Neuronal stem cell (in vitro differentiated cells): ENCODE measurements around the gene VPS33A.
A peak's percentile ranks its signal among the peaks of the same experiment; 100 is the strongest.

Experiments
- DNase-seq: peaks from one replicate; pipeline ENCODE4 v3.0.0-alpha.2; 2013; ENCODE audit warnings: low spot score
- H2AFZ ChIP-seq: one replicate; pipeline ENCODE4 v1.6.1; 2013; ENCODE audit warnings: mild to moderate bottlenecking, low read length, inconsistent platforms
- H2AK5ac ChIP-seq: 2 replicates; pipeline ENCODE4 v1.6.1; 2013; ENCODE audit warnings: low read depth, mild to moderate bottlenecking, inconsistent platforms, low read length, moderate library complexity, mixed read lengths
- H2BK120ac ChIP-seq: 2 replicates; pipeline ENCODE4 v1.6.1; 2013; ENCODE audit warnings: low read depth, mild to moderate bottlenecking, inconsistent platforms, low read length, moderate library complexity, mixed read lengths
- H2BK12ac ChIP-seq: one replicate; pipeline ENCODE4 v1.6.1; 2013; ENCODE audit warnings: low read length, inconsistent platforms
- H2BK15ac ChIP-seq: 2 replicates; pipeline ENCODE4 v1.6.1; 2013; ENCODE audit warnings: mild to moderate bottlenecking, low read length, inconsistent platforms, mixed read lengths
- H2BK5ac ChIP-seq: one replicate; pipeline ENCODE4 v1.6.1; 2013; ENCODE audit warnings: inconsistent platforms, mild to moderate bottlenecking, low read length, moderate library complexity
- H3K14ac ChIP-seq: one replicate; pipeline ENCODE4 v1.6.1; 2013; ENCODE audit warnings: low read length, inconsistent platforms
- H3K18ac ChIP-seq: 2 replicates; pipeline ENCODE4 v1.6.1; 2013; ENCODE audit warnings: low read length, inconsistent platforms
- H3K23ac ChIP-seq: 2 replicates; pipeline ENCODE4 v1.6.1; 2013; ENCODE audit warnings: low read depth, mild to moderate bottlenecking, mixed read lengths, low read length, inconsistent platforms; ENCODE audit not compliant: poor library complexity
- H3K27ac ChIP-seq: replicated peaks from 3 replicates; pipeline ENCODE4 v1.5.1; 2013; ENCODE audit warnings: low read length, inconsistent platforms
- H3K27me3 ChIP-seq, 3 experiments: 2 replicates each; pipeline ENCODE4 v1.6.1; 2013; ENCODE audit warnings: low read length in 3 of 3, mild to moderate bottlenecking in 2 of 3, inconsistent platforms in 1 of 3, low read depth in 1 of 3, mixed read lengths in 1 of 3, moderate library complexity in 1 of 3; ENCODE audit not compliant: control insufficient read depth in 3 of 3, insufficient read depth in 3 of 3
- H3K36me3 ChIP-seq, 2 donors: replicated peaks in 1 of 2; 2 replicates each; pipeline ENCODE4 v1.6.1; 2013; ENCODE audit warnings: low read length in 2 of 2; ENCODE audit not compliant: control insufficient read depth in 2 of 2, insufficient read depth in 2 of 2
- H3K4ac ChIP-seq: 2 replicates; pipeline ENCODE4 v1.6.1; 2013; ENCODE audit warnings: inconsistent platforms, mild to moderate bottlenecking, low read length, moderate library complexity
- H3K4me1 ChIP-seq, 2 donors: 1 replicate in 1 of 2; 2 replicates in 1 of 2; pipeline ENCODE4 v1.6.1; 2013; ENCODE audit warnings: low read length in 2 of 2, low read depth in 1 of 2; ENCODE audit not compliant: control insufficient read depth in 2 of 2, insufficient read depth in 1 of 2
- H3K4me2 ChIP-seq: one replicate; pipeline ENCODE4 v1.6.1; 2013; ENCODE audit warnings: mild to moderate bottlenecking, low read length, inconsistent platforms; ENCODE audit not compliant: insufficient read depth, poor library complexity, severe bottlenecking
- H3K4me3 ChIP-seq, 2 donors: 2 replicates each; pipeline ENCODE4 v1.5.1; 2013; ENCODE audit warnings: low read length in 2 of 2, mild to moderate bottlenecking in 2 of 2, inconsistent platforms in 1 of 2, moderate library complexity in 1 of 2
- H3K79me1 ChIP-seq: one replicate; pipeline ENCODE4 v1.6.1; 2013; ENCODE audit warnings: low read depth, mild to moderate bottlenecking, inconsistent platforms, low read length, moderate library complexity
- H3K9ac ChIP-seq: one replicate; pipeline ENCODE4 v1.6.1; 2013; ENCODE audit warnings: mild to moderate bottlenecking, low read depth, low read length, inconsistent platforms; ENCODE audit not compliant: poor library complexity
- H3K9me3 ChIP-seq, 2 donors: replicated peaks in 1 of 2; 2 replicates each; pipeline versions ENCODE3 to v1.6.1; 2013; ENCODE audit warnings: low read length in 2 of 2, mild to moderate bottlenecking in 2 of 2, inconsistent platforms in 1 of 2, low read depth in 1 of 2, mixed read lengths in 1 of 2, moderate library complexity in 1 of 2; ENCODE audit not compliant: control insufficient read depth in 2 of 2, insufficient read depth in 1 of 2
- H4K8ac ChIP-seq: one replicate; pipeline ENCODE4 v1.6.1; 2013; ENCODE audit warnings: low read depth, mild to moderate bottlenecking, inconsistent platforms, low read length, moderate library complexity
- H4K91ac ChIP-seq: one replicate; pipeline ENCODE4 v1.6.1; 2013; ENCODE audit warnings: low read length, low read depth, mild to moderate bottlenecking, inconsistent platforms; ENCODE audit not compliant: poor library complexity
- WGBS, 2 donors: extraction: QIAGEN DNeasy Blood & Tissue Kit; methylation state at CpG; one replicate each; pipeline ENCODE4 v1.1.7; 2013; ENCODE audit warnings: missing lambda C conversion rate in 2 of 2, mixed read lengths in 1 of 2; ENCODE audit not compliant: insufficient read length in 2 of 2, insufficient replicate concordance in 1 of 2; ENCODE audit errors: extremely low coverage in 2 of 2; 5-methylcytosine and 5-hydroxymethylcytosine counted together

VPS33A gene

DNA sequence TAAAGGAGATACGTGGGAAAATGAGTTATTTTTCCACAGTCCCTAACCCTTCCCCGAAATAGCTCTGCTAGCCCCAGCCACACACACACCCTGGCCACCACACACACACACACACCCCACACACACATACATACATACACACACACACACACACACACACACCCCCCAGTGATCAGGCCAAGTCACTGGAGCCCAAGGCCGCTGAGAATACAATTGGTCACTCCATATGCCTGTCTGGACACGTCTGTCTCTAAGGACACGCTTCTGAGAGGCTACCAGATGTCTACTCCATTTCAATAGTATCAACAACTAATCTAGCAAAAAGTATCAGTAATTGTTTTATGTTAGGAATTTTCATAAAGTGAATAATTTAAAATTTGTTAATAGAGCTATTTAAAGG, 27.4 kb downstream of the VPS33A start:
- Histone ChIP-seq H2BK120ac (no peak overlapping the region), H4K91ac (no peak overlapping the region), H3K9me3 (no peaks in the 10 kb centered on the region), H4K8ac (no peak overlapping the region), H3K14ac (no peak overlapping the region), H2AFZ (no peak overlapping the region), H2BK15ac (no peak overlapping the region), H2BK5ac (no peak overlapping the region), H2AK5ac (no peak overlapping the region), H3K18ac (no peak overlapping the region), H3K79me1 (no peaks in the 10 kb centered on the region), H3K4ac (no peak overlapping the region), H3K27me3 (no peaks in the 10 kb centered on the region), H3K27ac (no peak overlapping the region), H2BK12ac (no peak overlapping the region), H3K36me3 (peaks cover 7 to 59% of the 10 kb centered on the region in 2 donors), H3K4me1 (no peaks in the 10 kb centered on the region), H3K23ac (no peak overlapping the region), H3K4me2 (no peak overlapping the region), H3K9ac (no peak overlapping the region), H3K4me3 (no peak overlapping the region)
- DNase-seq, result no peak
- no CpG with 5 or more reads among the region's 5 CpGs for WGBS, 2 donors

DNA sequence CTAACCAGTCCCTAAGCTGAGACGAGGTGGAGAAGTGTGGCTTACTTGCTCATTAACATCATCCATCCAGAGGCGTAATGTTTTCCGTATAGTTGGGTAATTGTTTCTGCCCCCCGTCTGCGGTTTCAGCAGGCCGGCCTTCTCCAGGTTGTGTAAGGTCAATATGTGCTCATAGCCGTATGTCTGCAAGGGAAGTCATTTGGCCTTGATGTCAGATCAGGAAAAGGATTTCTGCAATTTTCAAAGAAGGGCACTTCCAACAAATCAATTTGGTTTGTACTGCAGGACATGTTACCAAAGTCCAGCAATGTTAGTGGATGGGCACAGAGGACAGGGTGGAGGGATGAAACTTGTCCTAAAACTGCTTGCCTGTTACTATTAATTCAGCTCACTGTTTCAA, 30.6 kb downstream of the VPS33A start:
- H4K91ac ChIP-seq, result no peak overlapping the region
- H3K23ac ChIP-seq, result no peak overlapping the region
- H4K8ac ChIP-seq, result no peak overlapping the region
- no peak overlapping the region for H2BK120ac ChIP-seq
- H3K4me1 ChIP-seq, result no peaks in the 10 kb centered on the region
- H3K79me1 ChIP-seq, result no peaks in the 10 kb centered on the region
- no peak overlapping the region for H3K4me3 ChIP-seq
- H3K14ac ChIP-seq, result no peak overlapping the region
- H3K9me3 ChIP-seq, result no peaks in the 10 kb centered on the region
- H3K27me3 ChIP-seq, result no peaks in the 10 kb centered on the region
- no CpG with 5 or more reads among the region's 7 CpGs for WGBS, 2 donors
- no peak overlapping the region for H2BK15ac ChIP-seq
- H3K36me3 ChIP-seq, result peaks cover 9 to 70% of the 10 kb centered on the region in 2 donors
- H3K18ac ChIP-seq, result no peak overlapping the region
- no peak overlapping the region for H2AK5ac ChIP-seq
- H3K9ac ChIP-seq, result no peak overlapping the region
- no peak for DNase-seq
- no peak overlapping the region for H3K27ac ChIP-seq
- no peak overlapping the region for H2BK12ac ChIP-seq
- no peak overlapping the region for H2BK5ac ChIP-seq
- H3K4ac ChIP-seq, result no peak overlapping the region
- H3K4me2 ChIP-seq, result no peak overlapping the region
- no peak overlapping the region for H2AFZ ChIP-seq

DNA sequence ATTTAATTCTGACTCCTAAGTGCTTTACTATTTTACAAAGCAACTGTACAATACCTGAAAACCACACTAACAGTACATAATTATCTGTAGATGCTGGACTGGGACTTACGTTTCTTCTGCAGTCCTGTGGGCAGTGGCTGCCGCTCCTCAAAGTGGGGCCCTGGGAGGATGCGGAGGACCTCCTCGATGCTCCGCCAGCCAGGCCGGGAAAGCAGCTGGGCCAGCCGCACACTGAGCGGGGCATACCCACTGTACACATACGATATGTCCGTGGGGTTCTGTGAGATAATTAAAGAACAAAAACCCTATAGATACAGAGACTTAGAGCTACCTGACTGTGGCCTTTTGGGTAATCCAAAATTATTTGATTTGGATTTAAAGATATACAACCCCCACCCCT, 33.6 kb downstream of the VPS33A start:
- Histone ChIP-seq H2AFZ (no peak overlapping the region), H3K4ac (no peak overlapping the region), H2AK5ac (no peak overlapping the region), H2BK12ac (no peak overlapping the region), H3K4me3 (no peak overlapping the region), H3K79me1 (no peaks in the 10 kb centered on the region), H3K27me3 (no peaks in the 10 kb centered on the region), H3K14ac (peak overlapping the region; percentile 63), H3K36me3 (peaks cover 13 to 63% of the 10 kb centered on the region in 2 donors), H3K18ac (no peak overlapping the region), H4K8ac (no peak overlapping the region), H2BK120ac (no peak overlapping the region), H3K27ac (no peak overlapping the region), H3K4me1 (no peaks in the 10 kb centered on the region), H2BK5ac (no peak overlapping the region), H3K23ac (no peak overlapping the region), H3K9me3 (no peaks in the 10 kb centered on the region), H3K4me2 (no peak overlapping the region), H4K91ac (no peak overlapping the region), H2BK15ac (no peak overlapping the region), H3K9ac (no peak overlapping the region)
- no peak for DNase-seq
- no CpG with 5 or more reads among the region's 10 CpGs for whole genome bisulfite sequencing, 2 donors

GRCh38 chr12:122230798-122231197, 35.5 kb downstream of the VPS33A start:
- Histone ChIP-seq H3K4me2 (no peak overlapping the region), H2AK5ac (no peak overlapping the region), H3K18ac (no peak overlapping the region), H3K4ac (no peak overlapping the region), H3K14ac (no peak overlapping the region), H2BK120ac (no peak overlapping the region), H3K36me3 (peaks cover 13 to 56% of the 10 kb centered on the region in 2 donors), H3K27me3 (no peaks in the 10 kb centered on the region), H3K79me1 (peaks cover 3% of the 10 kb centered on the region), H3K27ac (no peak overlapping the region), H4K8ac (no peak overlapping the region), H2BK12ac (no peak overlapping the region), H3K23ac (no peak overlapping the region), H2BK5ac (no peak overlapping the region), H2AFZ (no peak overlapping the region), H4K91ac (no peak overlapping the region), H3K9ac (peak overlapping the region; percentile 25), H3K9me3 (no peaks in the 10 kb centered on the region), H3K4me1 (peaks cover 5 to 6% of the 10 kb centered on the region in 2 donors), H2BK15ac (no peak overlapping the region), H3K4me3 (no peak overlapping the region)
- WGBS, 2 donors, result no CpG with 5 or more reads among the region's 6 CpGs
- no peak for DNase-seq
